NCI-H1048 (cell line): ENCODE data around the gene SECISBP2L.
"Not testable (repeated sequence)": the region's sequence is repeated elsewhere in the genome, so short reads cannot be mapped to it uniquely, and the experiment has no call there.

ENCODE experiments used
- DNase-seq: peaks from one replicate; lab custom pipeline; 2025; lab: John Stamatoyannopoulos, UW

The SECISBP2L gene

GRCh38 chr15:48999314-48999713 lies 46.9 kb downstream of the SECISBP2L start:
- DNase-seq: no peak

- no peak for DNase-seq
Observed at GRCh38 chr15:48996276-48996675, 50.0 kb downstream of the SECISBP2L start.

- no peak for DNase-seq
Observed at GRCh38 chr15:48993380-48993779, 52.9 kb downstream of the SECISBP2L start.

- no peak for DNase-seq
Observed at GRCh38 chr15:48992545-48992944, 53.7 kb downstream of the SECISBP2L start.

DNA sequence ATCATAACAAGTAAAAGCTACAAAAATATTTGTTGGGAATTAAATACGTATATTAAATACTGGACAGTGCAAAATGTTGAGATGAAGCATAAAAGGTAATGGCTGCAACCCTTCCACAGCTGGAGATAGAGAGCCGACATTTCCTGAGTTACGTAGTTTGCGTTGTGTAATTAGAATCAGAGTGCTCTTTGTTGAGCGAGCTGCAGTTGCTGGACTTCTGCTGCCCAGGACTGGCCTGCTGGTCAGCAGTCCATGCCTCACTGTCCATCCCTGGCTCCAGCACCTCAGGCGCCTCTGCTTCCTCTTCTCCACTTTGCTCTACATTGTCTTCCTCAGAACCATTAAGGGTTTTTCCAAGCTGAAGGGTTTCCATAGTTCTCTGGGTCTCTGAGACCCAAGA lies 54.1 kb downstream of the SECISBP2L start:
- DNase-seq: no peak

DNA sequence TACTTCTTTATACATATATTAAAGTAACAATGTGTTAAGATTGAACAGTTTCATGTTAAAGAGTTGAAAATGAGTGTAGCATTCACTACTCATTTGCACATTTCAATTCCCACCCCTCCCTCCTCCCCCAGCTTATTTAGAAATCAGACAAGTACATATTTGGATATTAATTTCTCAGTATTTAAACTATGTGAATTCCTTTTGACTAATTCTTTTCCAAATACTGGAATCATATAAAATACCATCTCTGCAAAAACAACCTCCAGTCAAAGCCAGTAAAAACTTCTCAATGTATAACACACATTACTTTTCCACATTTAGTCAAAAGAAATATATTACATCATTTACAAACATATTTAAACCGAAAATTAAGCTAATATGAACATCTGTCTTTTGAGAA lies 57.1 kb downstream of the SECISBP2L start:
- DNase-seq: no peak

DNA sequence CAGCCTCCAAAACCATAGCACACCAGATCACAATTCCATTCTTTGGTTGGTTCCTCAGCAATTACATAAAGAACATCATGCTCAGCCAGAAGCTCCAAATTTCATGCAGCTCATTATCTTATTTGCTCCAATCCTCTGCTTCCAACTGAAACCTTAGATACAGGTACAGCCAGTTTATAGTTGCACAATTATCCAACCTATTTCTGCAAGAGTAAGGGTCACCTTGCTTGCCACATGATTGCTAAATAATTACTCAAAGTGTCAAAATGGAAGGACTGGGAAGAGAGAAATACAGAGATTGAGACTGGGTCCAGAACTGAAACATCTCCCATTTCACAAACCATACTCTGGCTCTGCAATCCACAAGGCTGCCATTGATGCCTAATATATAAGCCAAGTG lies 59.1 kb downstream of the SECISBP2L start:
- DNase-seq: no peak

GRCh38 chr15:48986240-48986639 lies 60.0 kb downstream of the SECISBP2L start:
- no peak for DNase-seq

DNA sequence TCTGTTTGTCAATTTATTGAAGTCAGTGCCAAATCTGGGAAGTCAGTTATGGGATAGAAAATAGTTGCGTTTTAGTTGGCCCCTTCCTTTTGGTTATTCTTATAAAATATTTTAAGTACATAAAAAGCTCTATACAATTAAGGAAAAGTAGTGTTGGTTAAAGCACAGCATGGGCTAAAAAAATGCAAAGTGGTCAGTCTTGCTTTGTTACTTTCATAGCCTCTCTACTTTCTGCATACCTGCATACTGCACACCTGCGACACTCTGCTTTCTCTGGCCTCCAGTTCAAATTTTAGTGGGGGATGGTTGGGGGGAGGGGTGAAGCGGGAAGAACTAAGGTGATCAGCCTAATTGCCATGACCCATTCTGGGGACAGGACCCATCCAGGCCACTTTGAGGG lies 60.7 kb downstream of the SECISBP2L start:
- DNase-seq: no peak

GRCh38 chr15:48984811-48985352 lies 61.4 kb downstream of the SECISBP2L start:
- no peak for DNase-seq

DNA sequence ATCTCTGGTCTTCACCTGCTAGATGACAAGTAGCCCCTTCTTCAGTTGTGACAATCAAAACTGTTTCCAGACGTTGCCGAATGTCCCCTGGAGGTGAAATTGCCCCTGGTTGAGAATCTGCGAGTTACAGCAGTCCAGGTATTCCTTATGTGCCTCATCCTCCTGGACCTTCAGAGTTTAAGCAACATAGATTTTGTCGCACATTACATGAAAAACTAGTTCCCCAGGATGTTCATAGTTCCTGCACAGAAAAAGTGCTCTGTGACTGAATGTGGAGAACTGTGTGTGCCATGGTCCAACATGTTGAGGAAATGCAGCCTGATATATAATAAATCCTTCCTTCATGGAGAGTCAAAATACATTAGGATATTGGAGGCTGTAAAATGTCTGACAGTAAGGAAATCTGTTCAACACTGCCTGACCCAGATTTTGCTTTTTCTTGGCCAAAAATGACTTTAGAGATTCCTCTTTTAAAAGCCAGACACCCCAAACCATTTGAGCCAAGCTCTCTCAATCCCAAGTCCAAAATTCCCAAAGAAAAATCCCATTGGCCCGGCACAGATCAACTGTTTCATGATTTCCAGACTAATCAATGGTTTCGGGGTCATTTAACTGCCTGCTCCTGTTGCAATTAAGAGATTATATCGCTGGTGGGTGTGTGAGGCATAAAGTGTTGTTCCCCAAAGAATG lies 62.1 kb downstream of the SECISBP2L start:
- DNase-seq: no peak

DNA sequence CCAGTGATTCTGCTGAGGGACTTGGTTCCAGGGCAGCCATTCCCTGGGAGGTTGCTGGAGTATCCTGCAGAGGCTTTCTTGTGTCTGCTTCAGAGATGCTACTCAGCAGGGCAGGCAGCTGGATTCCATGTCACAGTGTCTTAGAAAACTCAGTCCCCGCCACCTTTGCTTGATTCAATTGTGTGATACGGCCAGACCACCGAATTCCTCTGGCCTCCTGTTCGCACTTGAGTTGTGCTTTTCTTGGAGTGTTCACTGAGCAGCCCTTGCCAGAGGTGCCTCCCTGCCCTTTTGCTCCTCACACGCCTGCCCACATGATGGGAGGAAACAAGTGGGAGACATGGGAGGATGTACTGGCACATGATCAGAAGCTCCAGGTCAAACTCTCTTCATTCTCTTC lies 62.9 kb downstream of the SECISBP2L start:
- no peak for DNase-seq

DNA sequence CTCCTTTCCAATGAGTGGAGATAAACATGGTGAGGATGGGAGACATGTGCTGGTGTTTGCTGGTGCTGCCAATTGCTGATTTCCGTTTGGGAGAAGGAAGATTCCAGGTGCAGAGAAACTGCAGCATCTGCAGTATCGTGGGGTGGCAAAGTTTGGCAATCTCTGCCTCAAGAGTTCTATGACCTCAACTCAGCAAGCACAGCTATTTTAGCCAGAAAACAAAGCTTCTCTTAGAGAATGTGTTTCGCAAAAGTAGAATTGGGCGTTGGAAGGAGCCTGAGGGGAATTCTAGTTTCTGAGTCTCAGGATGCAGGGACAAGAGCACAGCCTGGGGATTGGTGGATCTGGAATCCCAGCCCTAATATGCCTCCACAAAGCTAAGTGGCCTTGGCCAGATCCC lies 64.3 kb downstream of the SECISBP2L start:
- no peak for DNase-seq

GRCh38 chr15:48978638-48979037 lies 67.6 kb downstream of the SECISBP2L start:
- DNase-seq: no peak

DNA sequence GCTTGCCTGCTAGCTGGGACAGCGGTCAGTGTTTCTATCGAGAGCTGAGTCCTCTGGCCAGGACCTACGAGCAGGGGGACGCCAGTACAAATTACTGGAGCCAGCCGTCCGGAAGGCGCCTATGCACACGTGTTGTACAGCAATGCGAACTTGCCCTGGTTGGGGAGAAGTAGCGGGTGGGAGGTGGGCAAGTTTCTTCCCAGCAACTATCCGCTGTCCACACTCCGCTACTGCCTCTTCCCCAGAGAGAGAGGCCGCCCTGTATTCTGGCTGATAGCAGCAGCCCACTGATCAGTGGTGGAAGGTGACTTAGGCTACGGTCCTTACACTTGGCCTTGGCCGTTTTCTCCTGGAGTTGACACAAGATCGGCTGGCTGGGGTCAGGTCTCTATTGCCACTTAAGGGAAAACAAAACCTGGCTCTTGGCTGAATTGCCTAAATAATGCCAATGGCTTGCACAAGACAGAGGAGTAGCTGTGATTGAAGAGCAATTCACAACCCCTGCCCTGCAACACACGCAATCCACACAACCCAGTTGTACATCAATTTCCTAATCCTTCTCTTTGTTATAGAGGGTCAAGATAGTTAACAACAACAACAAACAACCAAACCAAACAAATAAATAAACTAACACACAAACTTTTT lies 69.7 kb downstream of the SECISBP2L start:
- DNase-seq: no peak

- DNase-seq: peak; percentile 66
Observed at GRCh38 chr15:48975472-48976419, 70.5 kb downstream of the SECISBP2L start.

DNA sequence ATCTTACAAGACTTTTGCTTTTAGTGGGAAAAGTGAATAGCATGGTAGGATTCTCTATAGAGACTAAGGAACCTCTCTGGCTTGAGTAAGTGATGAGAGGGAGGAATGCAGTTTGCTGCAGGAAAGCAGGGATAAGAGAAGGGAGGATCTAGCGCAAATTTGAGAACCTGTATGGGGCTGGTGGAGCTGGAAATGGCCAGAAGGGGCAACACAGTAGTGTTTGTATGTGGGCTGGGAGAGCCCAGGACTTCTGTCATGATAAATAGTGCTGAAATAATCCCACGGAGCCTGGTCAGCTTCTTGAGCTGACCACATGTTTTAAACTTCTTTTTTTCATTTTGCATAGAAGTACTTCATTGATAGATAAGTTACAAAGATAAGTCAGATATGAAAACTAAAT lies 71.4 kb downstream of the SECISBP2L start:
- no peak for DNase-seq

GRCh38 chr15:48972750-48973503 lies 73.3 kb downstream of the SECISBP2L start:
- no peak for DNase-seq

GRCh38 chr15:48970926-48971325 lies 75.3 kb downstream of the SECISBP2L start:
- DNase-seq: not testable (repeated sequence)

DNA sequence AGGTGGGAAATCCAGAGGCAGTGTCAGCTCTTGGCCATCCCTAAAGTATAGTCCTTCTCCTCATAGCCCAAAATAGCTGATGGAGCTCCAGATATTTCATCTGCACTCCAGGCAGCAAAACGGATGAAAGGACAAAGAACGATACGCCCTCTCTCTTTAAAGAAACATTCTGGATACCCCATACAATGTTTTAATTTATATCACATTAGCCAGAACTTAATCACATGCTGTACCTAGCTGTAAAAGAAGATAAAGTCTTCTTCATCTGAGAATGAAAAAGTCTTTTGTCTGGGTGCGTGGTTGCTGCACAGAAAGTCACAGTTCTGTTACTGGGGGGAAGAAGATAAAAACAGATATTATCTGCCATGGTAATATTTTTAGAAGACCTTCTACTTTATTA lies 78.2 kb downstream of the SECISBP2L start:
- DNase-seq: no peak

- DNase-seq: no peak
Observed at GRCh38 chr15:48967336-48967735, 78.9 kb downstream of the SECISBP2L start.
